ENCODE data around the gene CYP4B1. TPM values are rescaled to one million over a fixed set of nuclear protein-coding genes. Genes with fewer than 3 reads are reported as not detected.

Gene CYP4B1
- total and polyA plus RNA-seq, 10 of the 15 experiments (the other 5 are each of a cell fraction or from before 2014, with no cell fraction given) = 0.38 TPM; not detected in 9

DNA sequence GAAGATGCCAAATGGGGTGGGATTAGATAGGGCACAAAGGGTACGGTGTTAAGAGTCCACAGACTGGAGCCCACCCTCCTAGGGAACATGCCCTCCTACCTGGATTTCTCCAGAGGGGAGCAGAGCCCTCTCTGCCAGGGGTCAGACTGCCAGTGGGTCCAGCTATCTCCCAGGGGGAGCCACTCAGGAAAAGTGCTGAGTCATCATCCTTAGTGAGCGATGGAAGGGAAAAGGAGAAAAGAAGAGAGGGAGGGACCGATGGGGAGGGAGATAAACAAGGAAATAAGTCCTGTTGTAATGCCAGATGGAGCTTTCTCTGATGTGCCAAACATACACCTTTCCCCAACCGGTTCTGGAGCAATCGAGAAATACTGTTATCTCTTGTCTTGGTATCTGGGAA is 30.4 kb upstream of the CYP4B1 start:
- Histone ChIP-seq H3K4me2 (ENCODE audit: control insufficient read depth, insufficient read depth) (no peak overlapping the region), H3K79me2 (ENCODE audit: control insufficient read depth, insufficient read depth, low read length) (no peaks in the 10 kb centered on the region), H3K9ac (ENCODE audit: control insufficient read depth, insufficient read depth, low read length) (no peak overlapping the region), H2AFZ (ENCODE audit: control insufficient read depth, low read depth, low read length) (no peak overlapping the region), H4K20me1 (ENCODE audit: control insufficient read depth, insufficient read depth) (no peaks in the 10 kb centered on the region), H3K4me3 (no peak overlapping the region), H3K36me3 (ENCODE audit: control insufficient read depth in 2 of 2, insufficient read depth in 2 of 2, low read length in 1 of 2) (no peaks in the 10 kb centered on the region), H3K4me1 (ENCODE audit: control insufficient read depth, insufficient read depth, low read length) (no peaks in the 10 kb centered on the region), H3K9me3 (replicated peaks; ENCODE audit: control insufficient read depth, insufficient read depth, low read length) (peaks cover 6% of the 10 kb centered on the region; the same call in 1 of the 3 replicates), H3K27me3 (replicated peaks in 1 of 2; ENCODE audit: control insufficient read depth in 2 of 2, insufficient read depth in 2 of 2, low read length in 1 of 2) (no peaks in the 10 kb centered on the region), H3K27ac (ENCODE audit: control insufficient read depth, insufficient read depth) (no peak overlapping the region)
- no TSS peak for BruUV-seq (replicated peaks)
- CTCF ChIA-PET = no interaction called here
- FAIRE-seq (no peak), DNase-seq (ENCODE audit: low read depth, low spot score) (no peak), ATAC-seq (no peak)
- RAD21 ChIA-PET (ENCODE audit: unreplicated experiment) = no interaction called here
- in situ Hi-C loops (cut with MboI) (no loop called here), intact Hi-C loops (cut with micrococcal nuclease; ENCODE audit: unreplicated experiment) (no loop called here)
- POLR2A ChIA-PET = no interaction called here
- SMC1A ChIA-PET (ENCODE audit: uncharacterized antibody, unreplicated experiment) = no interaction called here
- WGBS (ENCODE audit: insufficient coverage, insufficient replicate concordance, low lambda C conversion rate, missing lambda C conversion rate) = 23% methylated on average over 5 of the region's 5 CpGs
- no peak for TF ChIP-seq DPF2 (IDR thresholded peaks at IDR 0.05)
- TF ChIP-seq MEF2A (IDR thresholded peaks at IDR 0.05; ENCODE audit: insufficient read depth, low read depth, low read length) = no peak
- TF ChIP-seq, protein P1, sequence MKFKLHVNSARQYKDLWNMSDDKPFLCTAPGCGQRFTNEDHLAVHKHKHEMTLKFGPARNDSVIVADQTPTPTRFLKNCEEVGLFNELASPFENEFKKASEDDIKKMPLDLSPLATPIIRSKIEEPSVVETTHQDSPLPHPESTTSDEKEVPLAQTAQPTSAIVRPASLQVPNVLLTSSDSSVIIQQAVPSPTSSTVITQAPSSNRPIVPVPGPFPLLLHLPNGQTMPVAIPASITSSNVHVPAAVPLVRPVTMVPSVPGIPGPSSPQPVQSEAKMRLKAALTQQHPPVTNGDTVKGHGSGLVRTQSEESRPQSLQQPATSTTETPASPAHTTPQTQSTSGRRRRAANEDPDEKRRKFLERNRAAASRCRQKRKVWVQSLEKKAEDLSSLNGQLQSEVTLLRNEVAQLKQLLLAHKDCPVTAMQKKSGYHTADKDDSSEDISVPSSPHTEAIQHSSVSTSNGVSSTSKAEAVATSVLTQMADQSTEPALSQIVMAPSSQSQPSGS (IDR thresholded peaks at IDR 0.05; ENCODE audit: low read length) = no peak
- no peak for TF ChIP-seq IRF4 (IDR thresholded peaks at IDR 0.05; ENCODE audit: low read depth, low read length)
- TF ChIP-seq, protein P2, sequence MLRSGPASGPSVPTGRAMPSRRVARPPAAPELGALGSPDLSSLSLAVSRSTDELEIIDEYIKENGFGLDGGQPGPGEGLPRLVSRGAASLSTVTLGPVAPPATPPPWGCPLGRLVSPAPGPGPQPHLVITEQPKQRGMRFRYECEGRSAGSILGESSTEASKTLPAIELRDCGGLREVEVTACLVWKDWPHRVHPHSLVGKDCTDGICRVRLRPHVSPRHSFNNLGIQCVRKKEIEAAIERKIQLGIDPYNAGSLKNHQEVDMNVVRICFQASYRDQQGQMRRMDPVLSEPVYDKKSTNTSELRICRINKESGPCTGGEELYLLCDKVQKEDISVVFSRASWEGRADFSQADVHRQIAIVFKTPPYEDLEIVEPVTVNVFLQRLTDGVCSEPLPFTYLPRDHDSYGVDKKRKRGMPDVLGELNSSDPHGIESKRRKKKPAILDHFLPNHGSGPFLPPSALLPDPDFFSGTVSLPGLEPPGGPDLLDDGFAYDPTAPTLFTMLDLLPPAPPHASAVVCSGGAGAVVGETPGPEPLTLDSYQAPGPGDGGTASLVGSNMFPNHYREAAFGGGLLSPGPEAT (IDR thresholded peaks at IDR 0.05; ENCODE audit: low read depth) = no peak
- no peak for TF ChIP-seq HDAC6 (IDR thresholded peaks at IDR 0.05; ENCODE audit: unreplicated experiment)
- TF ChIP-seq, protein P3, sequence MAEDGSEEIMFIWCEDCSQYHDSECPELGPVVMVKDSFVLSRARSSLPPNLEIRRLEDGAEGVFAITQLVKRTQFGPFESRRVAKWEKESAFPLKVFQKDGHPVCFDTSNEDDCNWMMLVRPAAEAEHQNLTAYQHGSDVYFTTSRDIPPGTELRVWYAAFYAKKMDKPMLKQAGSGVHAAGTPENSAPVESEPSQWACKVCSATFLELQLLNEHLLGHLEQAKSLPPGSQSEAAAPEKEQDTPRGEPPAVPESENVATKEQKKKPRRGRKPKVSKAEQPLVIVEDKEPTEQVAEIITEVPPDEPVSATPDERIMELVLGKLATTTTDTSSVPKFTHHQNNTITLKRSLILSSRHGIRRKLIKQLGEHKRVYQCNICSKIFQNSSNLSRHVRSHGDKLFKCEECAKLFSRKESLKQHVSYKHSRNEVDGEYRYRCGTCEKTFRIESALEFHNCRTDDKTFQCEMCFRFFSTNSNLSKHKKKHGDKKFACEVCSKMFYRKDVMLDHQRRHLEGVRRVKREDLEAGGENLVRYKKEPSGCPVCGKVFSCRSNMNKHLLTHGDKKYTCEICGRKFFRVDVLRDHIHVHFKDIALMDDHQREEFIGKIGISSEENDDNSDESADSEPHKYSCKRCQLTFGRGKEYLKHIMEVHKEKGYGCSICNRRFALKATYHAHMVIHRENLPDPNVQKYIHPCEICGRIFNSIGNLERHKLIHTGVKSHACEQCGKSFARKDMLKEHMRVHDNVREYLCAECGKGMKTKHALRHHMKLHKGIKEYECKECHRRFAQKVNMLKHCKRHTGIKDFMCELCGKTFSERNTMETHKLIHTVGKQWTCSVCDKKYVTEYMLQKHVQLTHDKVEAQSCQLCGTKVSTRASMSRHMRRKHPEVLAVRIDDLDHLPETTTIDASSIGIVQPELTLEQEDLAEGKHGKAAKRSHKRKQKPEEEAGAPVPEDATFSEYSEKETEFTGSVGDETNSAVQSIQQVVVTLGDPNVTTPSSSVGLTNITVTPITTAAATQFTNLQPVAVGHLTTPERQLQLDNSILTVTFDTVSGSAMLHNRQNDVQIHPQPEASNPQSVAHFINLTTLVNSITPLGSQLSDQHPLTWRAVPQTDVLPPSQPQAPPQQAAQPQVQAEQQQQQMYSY (CRISPR knock-in tag; IDR thresholded peaks at IDR 0.05) = no peak
- TF ChIP-seq, protein P4, sequence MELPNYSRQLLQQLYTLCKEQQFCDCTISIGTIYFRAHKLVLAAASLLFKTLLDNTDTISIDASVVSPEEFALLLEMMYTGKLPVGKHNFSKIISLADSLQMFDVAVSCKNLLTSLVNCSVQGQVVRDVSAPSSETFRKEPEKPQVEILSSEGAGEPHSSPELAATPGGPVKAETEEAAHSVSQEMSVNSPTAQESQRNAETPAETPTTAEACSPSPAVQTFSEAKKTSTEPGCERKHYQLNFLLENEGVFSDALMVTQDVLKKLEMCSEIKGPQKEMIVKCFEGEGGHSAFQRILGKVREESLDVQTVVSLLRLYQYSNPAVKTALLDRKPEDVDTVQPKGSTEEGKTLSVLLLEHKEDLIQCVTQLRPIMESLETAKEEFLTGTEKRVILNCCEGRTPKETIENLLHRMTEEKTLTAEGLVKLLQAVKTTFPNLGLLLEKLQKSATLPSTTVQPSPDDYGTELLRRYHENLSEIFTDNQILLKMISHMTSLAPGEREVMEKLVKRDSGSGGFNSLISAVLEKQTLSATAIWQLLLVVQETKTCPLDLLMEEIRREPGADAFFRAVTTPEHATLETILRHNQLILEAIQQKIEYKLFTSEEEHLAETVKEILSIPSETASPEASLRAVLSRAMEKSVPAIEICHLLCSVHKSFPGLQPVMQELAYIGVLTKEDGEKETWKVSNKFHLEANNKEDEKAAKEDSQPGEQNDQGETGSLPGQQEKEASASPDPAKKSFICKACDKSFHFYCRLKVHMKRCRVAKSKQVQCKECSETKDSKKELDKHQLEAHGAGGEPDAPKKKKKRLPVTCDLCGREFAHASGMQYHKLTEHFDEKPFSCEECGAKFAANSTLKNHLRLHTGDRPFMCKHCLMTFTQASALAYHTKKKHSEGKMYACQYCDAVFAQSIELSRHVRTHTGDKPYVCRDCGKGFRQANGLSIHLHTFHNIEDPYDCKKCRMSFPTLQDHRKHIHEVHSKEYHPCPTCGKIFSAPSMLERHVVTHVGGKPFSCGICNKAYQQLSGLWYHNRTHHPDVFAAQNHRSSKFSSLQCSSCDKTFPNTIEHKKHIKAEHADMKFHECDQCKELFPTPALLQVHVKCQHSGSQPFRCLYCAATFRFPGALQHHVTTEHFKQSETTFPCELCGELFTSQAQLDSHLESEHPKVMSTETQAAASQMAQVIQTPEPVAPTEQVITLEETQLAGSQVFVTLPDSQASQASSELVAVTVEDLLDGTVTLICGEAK (IDR thresholded peaks at IDR 0.05; ENCODE audit: borderline replicate concordance) = no peak
- TF ChIP-seq JUNB (IDR thresholded peaks at IDR 0.05) = no peak
- TF ChIP-seq, protein P5, sequence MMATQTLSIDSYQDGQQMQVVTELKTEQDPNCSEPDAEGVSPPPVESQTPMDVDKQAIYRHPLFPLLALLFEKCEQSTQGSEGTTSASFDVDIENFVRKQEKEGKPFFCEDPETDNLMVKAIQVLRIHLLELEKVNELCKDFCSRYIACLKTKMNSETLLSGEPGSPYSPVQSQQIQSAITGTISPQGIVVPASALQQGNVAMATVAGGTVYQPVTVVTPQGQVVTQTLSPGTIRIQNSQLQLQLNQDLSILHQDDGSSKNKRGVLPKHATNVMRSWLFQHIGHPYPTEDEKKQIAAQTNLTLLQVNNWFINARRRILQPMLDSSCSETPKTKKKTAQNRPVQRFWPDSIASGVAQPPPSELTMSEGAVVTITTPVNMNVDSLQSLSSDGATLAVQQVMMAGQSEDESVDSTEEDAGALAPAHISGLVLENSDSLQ (IDR thresholded peaks at IDR 0.05) = no peak

Data from GM12878 (cell line).